GM19043 (cell line): ENCODE data around the gene SLC25A17.
"Not testable (repeated sequence)": the region's sequence is repeated elsewhere in the genome, so short reads cannot be mapped to it uniquely, and the experiment has no call there.

Experiments
- ATAC-seq: cut with Tn5 transposase; IDR thresholded peaks from one replicate; pipeline ENCODE4 v1.9.1; 2021; ENCODE audit warnings: low read depth; ENCODE audit not compliant: unreplicated experiment

Gene SLC25A17

GRCh38 chr22:40819599-40820140 is 524 bp upstream of the SLC25A17 start:
- ATAC-seq, result no peak

- no peak for ATAC-seq
Measured at GRCh38 chr22:40818192-40818746, 877 bp downstream of the SLC25A17 start.

- no peak for ATAC-seq
Measured at GRCh38 chr22:40817737-40818136, 1.4 kb downstream of the SLC25A17 start.

GRCh38 chr22:40813912-40814315 is 5.2 kb downstream of the SLC25A17 start:
- ATAC-seq, result no peak

- no peak for ATAC-seq
Measured at GRCh38 chr22:40808018-40808841, 10.9 kb downstream of the SLC25A17 start.

- ATAC-seq, result no peak
Measured at GRCh38 chr22:40806711-40807110, 12.4 kb downstream of the SLC25A17 start.

- ATAC-seq, result no peak
Measured at GRCh38 chr22:40805699-40806203, 13.4 kb downstream of the SLC25A17 start.

- ATAC-seq, result no peak
Measured at GRCh38 chr22:40805239-40805638, 13.9 kb downstream of the SLC25A17 start.

GRCh38 chr22:40803321-40803720 is 15.8 kb downstream of the SLC25A17 start:
- no peak for ATAC-seq

GRCh38 chr22:40799008-40799407 is 20.1 kb downstream of the SLC25A17 start:
- no peak for ATAC-seq

- ATAC-seq, result no peak
Measured at GRCh38 chr22:40797427-40797826, 21.7 kb downstream of the SLC25A17 start.

GRCh38 chr22:40792451-40792850 is 26.7 kb downstream of the SLC25A17 start:
- ATAC-seq, result no peak

GRCh38 chr22:40791241-40791640 is 27.9 kb downstream of the SLC25A17 start:
- no peak for ATAC-seq

- no peak for ATAC-seq
Measured at GRCh38 chr22:40789131-40789530, 30.0 kb downstream of the SLC25A17 start.

GRCh38 chr22:40782521-40782920 is 36.6 kb downstream of the SLC25A17 start:
- no peak for ATAC-seq

- ATAC-seq, result not testable (repeated sequence)
Measured at GRCh38 chr22:40781749-40782148, 37.4 kb downstream of the SLC25A17 start.

- no peak for ATAC-seq
Measured at GRCh38 chr22:40769761-40770160, 49.4 kb downstream of the SLC25A17 start.

- ATAC-seq, result no peak
Measured at GRCh38 chr22:40768206-40768605, 50.9 kb downstream of the SLC25A17 start.

- no peak for ATAC-seq
Measured at GRCh38 chr22:40766956-40767355, 52.2 kb downstream of the SLC25A17 start.

- ATAC-seq, result no peak
Measured at GRCh38 chr22:40764763-40765441, 54.2 kb downstream of the SLC25A17 start.

GRCh38 chr22:40759294-40759840 is 59.8 kb downstream of the SLC25A17 start:
- no peak for ATAC-seq
